Colonic mucosa (tissue), 4 donors: ENCODE measurements around the gene ZFPL1. TPM values are rescaled to one million over a fixed set of nuclear protein-coding genes. Genes with fewer than 3 reads are reported as not detected.

Source experiments
- DNase-seq: peaks from one replicate; pipeline ENCODE4 v3.0.0-alpha.2; 2020
- H3K27ac ChIP-seq: fragments of 200-600 bp; one replicate; pipeline ENCODE4 v1.8.0; 2021
- H3K27me3 ChIP-seq: fragments of 200-600 bp; one replicate; pipeline ENCODE4 v1.8.0; 2021
- H3K36me3 ChIP-seq: fragments of 200-600 bp; one replicate; pipeline ENCODE4 v1.8.0; 2021
- H3K4me1 ChIP-seq: fragments of 200-600 bp; one replicate; pipeline ENCODE4 v1.8.0; 2021; ENCODE audit warnings: mild to moderate bottlenecking
- H3K4me3 ChIP-seq: fragments of 200-600 bp; one replicate; pipeline ENCODE4 v1.8.0; 2021
- H3K9ac ChIP-seq, 2 donors: one replicate each; pipeline ENCODE4 v1.7.0; 2013; ENCODE audit warnings: control low read depth in 2 of 2, low read depth in 2 of 2, low read length in 2 of 2
- H3K9me3 ChIP-seq: fragments of 200-600 bp; one replicate; pipeline ENCODE4 v1.8.0; 2021
- CTCF ChIP-seq: fragments of 200-600 bp; IDR thresholded peaks from one replicate; pipeline ENCODE4 v1.8.0; 2022; ENCODE audit warnings: antibody characterized with exemption, mild to moderate bottlenecking
- intact Hi-C: fragments of 100-400 bp; cut with DNase I; formaldehyde crosslinking; loops from one replicate; pipeline ENCODE4 v1.14.1; 2022
- total RNA-seq, 2 donors: library from RNA; stranded (reverse); fragmentation: NEBNext Ultra II Directional in 1 of 2; extraction: Animal tissue kit (Norgen Biotek cat#: 25700) in 1 of 2; gene quantifications; one replicate each; pipeline ENCODE4 v1.2.1, GENCODE V29; 2021
- donor health status: healthy.
- donor health status: DM: no; HTN: no; CAD: no.
- donor health status: DM: no; HTN: no; CAD: no.

ZFPL1 gene
- total RNA-seq, 2 donors from 2014 or later = 43.2 to 54.3 TPM

- Histone ChIP-seq H3K36me3 (no peaks in the 10 kb centered on the region), H3K4me3 (no peak overlapping the region), H3K9ac (no peak overlapping the region), H3K27me3 (no peaks in the 10 kb centered on the region), H3K27ac (no peak overlapping the region), H3K9me3 (no peaks in the 10 kb centered on the region), H3K4me1 (no peaks in the 10 kb centered on the region)
- no peak for TF ChIP-seq CTCF
- no peak for DNase-seq
- intact Hi-C loops = no loop called here
Measured at GRCh38 chr11:65090628-65091027, 6.6 kb downstream of the ZFPL1 start.

- no peak for TF ChIP-seq CTCF
- intact Hi-C loops = no loop called here
- peak overlapping the region; percentile 85 for H3K4me3 ChIP-seq
- H3K4me1 ChIP-seq = peaks cover 7% of the 10 kb centered on the region
- H3K27ac ChIP-seq = peak overlapping the region; percentile 90
- no peaks in the 10 kb centered on the region for H3K36me3 ChIP-seq
- peak overlapping the region in 1 of 2 donors; percentile 16 for H3K9ac ChIP-seq
- DNase-seq = no peak
- H3K9me3 ChIP-seq = no peaks in the 10 kb centered on the region
- H3K27me3 ChIP-seq = no peaks in the 10 kb centered on the region
Measured at GRCh38 chr11:65095427-65095826, 11.4 kb downstream of the ZFPL1 start.

GRCh38 chr11:65095974-65096806 lies 12.2 kb downstream of the ZFPL1 start, which contains the start of gene VPS51:
TSS of gene VPS51 (plus strand) at chr11:65096214. CDS start at chr11:65096251, 37 bp downstream.
- Histone ChIP-seq H3K9ac (peak within 1 kb of the TSS; percentile 79 to 82), H3K4me1 (peaks cover 7% of the 10 kb centered on the region), H3K36me3 (no peaks in the 10 kb centered on the region), H3K27me3 (no peaks in the 10 kb centered on the region), H3K4me3 (peak within 1 kb of the TSS; percentile 85), H3K9me3 (no peaks in the 10 kb centered on the region), H3K27ac (peak within 1 kb of the TSS; percentile 90)
- DNase-seq = peak; percentile 92
- no peak for TF ChIP-seq CTCF
- intact Hi-C loops = no loop called here

GRCh38 chr11:65096926-65097325 lies 12.9 kb downstream of the ZFPL1 start:
- Histone ChIP-seq H3K9me3 (no peaks in the 10 kb centered on the region), H3K4me3 (peak overlapping the region; percentile 85), H3K36me3 (no peaks in the 10 kb centered on the region), H3K27ac (peak overlapping the region; percentile 90), H3K27me3 (no peaks in the 10 kb centered on the region), H3K9ac (peak overlapping the region; percentile 79 to 82), H3K4me1 (peaks cover 7% of the 10 kb centered on the region)
- no peak for TF ChIP-seq CTCF
- DNase-seq = no peak
- intact Hi-C loops = no loop called here

- Histone ChIP-seq H3K27me3 (no peaks in the 10 kb centered on the region), H3K4me1 (peaks cover 7% of the 10 kb centered on the region), H3K4me3 (no peak overlapping the region), H3K9me3 (no peaks in the 10 kb centered on the region), H3K9ac (no peak overlapping the region), H3K27ac (no peak overlapping the region), H3K36me3 (no peaks in the 10 kb centered on the region)
- intact Hi-C loops = no loop called here
- no peak for DNase-seq
- TF ChIP-seq CTCF = no peak
Measured at GRCh38 chr11:65100674-65101350, 16.8 kb downstream of the ZFPL1 start.
